Measurements from ENCODE around the gene SNX13. TPM values are rescaled to one million over a fixed set of nuclear protein-coding genes. Genes with fewer than 3 reads are reported as not detected.

SNX13 gene
- total and polyA plus RNA-seq, 11 donors = 8.5 to 59.6 (median 48.9) TPM

DNA sequence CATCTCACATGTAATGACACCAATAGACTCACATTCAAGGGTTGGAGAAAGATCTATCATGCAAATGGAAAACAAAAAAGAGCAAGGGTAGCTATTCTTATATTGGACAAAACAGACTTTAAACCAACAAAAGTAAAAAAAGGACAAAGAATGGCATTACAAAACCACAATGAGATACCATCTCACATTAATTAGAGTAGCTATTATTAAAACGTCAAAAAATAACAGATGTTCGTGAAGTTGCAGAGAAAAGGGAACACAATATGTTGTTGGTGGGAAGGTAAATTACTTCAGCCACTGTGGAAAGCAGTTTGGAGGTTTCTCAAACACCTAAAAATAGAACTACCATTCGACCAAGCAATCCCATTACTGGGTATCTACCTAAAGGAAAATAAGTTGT, 197.0 kb downstream of the SNX13 start:
- no peak for ATAC-seq
- no peaks in the 10 kb centered on the region for H3K4me1 ChIP-seq
- DNase-seq = no peak
- intact Hi-C loops (cut with DNase I) = no loop called here
- no peaks in the 10 kb centered on the region for H3K27me3 ChIP-seq
- H3K27ac ChIP-seq = no peak overlapping the region
- H3K9me3 ChIP-seq = no peaks in the 10 kb centered on the region
- no peaks in the 10 kb centered on the region for H3K36me3 ChIP-seq
- no peak overlapping the region for H3K4me3 ChIP-seq
- WGBS, 4 donors = 45 to 54% (median 47%) methylated on average over 3 of the region's 3 CpGs
- TF ChIP-seq, protein P1, sequence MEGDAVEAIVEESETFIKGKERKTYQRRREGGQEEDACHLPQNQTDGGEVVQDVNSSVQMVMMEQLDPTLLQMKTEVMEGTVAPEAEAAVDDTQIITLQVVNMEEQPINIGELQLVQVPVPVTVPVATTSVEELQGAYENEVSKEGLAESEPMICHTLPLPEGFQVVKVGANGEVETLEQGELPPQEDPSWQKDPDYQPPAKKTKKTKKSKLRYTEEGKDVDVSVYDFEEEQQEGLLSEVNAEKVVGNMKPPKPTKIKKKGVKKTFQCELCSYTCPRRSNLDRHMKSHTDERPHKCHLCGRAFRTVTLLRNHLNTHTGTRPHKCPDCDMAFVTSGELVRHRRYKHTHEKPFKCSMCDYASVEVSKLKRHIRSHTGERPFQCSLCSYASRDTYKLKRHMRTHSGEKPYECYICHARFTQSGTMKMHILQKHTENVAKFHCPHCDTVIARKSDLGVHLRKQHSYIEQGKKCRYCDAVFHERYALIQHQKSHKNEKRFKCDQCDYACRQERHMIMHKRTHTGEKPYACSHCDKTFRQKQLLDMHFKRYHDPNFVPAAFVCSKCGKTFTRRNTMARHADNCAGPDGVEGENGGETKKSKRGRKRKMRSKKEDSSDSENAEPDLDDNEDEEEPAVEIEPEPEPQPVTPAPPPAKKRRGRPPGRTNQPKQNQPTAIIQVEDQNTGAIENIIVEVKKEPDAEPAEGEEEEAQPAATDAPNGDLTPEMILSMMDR (IDR thresholded peaks at IDR 0.05) = no peak
- no peak for TF ChIP-seq POLR2A (IDR thresholded peaks at IDR 0.05)

DNA sequence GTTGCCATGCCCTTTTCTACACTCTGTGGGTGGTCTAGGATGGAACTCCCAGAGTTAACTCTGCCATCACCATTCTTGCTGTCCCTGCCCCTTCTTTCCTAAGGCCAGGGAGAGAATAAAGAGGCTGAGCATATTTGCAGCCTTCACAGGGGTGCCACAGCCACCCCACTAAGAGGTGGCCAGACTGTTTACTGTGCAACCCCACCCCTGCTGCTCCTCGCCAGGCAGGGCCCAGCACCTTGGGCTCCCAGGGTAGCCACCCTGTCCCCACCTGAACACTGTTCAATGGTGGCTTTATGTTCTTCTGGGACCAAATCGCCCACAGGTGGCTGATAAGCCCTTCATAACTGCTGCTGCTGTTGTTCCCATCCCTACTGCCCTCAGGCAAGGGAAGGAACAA, 198.9 kb downstream of the SNX13 start:
- no peaks in the 10 kb centered on the region for H3K36me3 ChIP-seq
- no peaks in the 10 kb centered on the region for H3K9me3 ChIP-seq
- no peak overlapping the region for H3K4me3 ChIP-seq
- no peaks in the 10 kb centered on the region for H3K27me3 ChIP-seq
- no peak for TF ChIP-seq POLR2A (IDR thresholded peaks at IDR 0.05)
- TF ChIP-seq, protein P1 (IDR thresholded peaks at IDR 0.05) = no peak
- ATAC-seq (no peak), DNase-seq (no peak)
- intact Hi-C loops (cut with DNase I) = no loop called here
- no peak overlapping the region for H3K27ac ChIP-seq
- H3K4me1 ChIP-seq = no peaks in the 10 kb centered on the region
- 81 to 91% (median 84%) methylated on average over 1 to 2 of the region's 2 CpGs for WGBS, 4 donors

Other genes starting within 250 kb of the SNX13 start
- gene PRPS1L1, start 87.4 kb upstream of the SNX13 start, total RNA-seq = not detected
- not detected for gene PRPS1L1, start 87.4 kb upstream of the SNX13 start, polyA plus RNA-seq